Neural cell (in vitro differentiated cells): ENCODE data around the gene MICAL2. TPM values are rescaled to one million over a fixed set of nuclear protein-coding genes. Genes with fewer than 3 reads are reported as not detected.

ENCODE experiments used
- H2AFZ ChIP-seq: fragments of 200-600, 300-800 bp; sonication (generic), shearing (Covaris generic); 2 replicates; pipeline ENCODE4 v1.6.0; 2014; ENCODE audit warnings: low read depth, mild to moderate bottlenecking, antibody characterized with exemption, low read length, moderate library complexity
- H3F3A ChIP-seq: fragments of 200-600 bp; shearing (Covaris generic); 2 replicates; pipeline ENCODE4 v1.6.1; 2016; ENCODE audit warnings: mild to moderate bottlenecking, moderate library complexity, mixed read lengths, antibody characterized with exemption, low read length; ENCODE audit not compliant: insufficient read depth, poor library complexity, severe bottlenecking
- H3K27ac ChIP-seq: fragments of 200-600, 300-800 bp; sonication (generic), shearing (Covaris generic); 2 replicates; pipeline ENCODE4 v1.5.1; 2014; ENCODE audit warnings: mild to moderate bottlenecking, low read length, moderate library complexity
- H3K27me3 ChIP-seq: fragments of 300-800, 200-600 bp; sonication (generic), shearing (Covaris generic); 2 replicates; pipeline ENCODE4 v1.6.0; 2014; ENCODE audit warnings: mild to moderate bottlenecking, low read depth, low read length, moderate library complexity; ENCODE audit not compliant: insufficient read depth
- H3K36me3 ChIP-seq: fragments of 300-800, 200-600 bp; sonication (generic), shearing (Covaris generic); 2 replicates; pipeline ENCODE4 v1.5.1; 2014; ENCODE audit warnings: mild to moderate bottlenecking, antibody characterized with exemption, low read length, moderate library complexity; ENCODE audit not compliant: insufficient read depth
- H3K4me2 ChIP-seq: fragments of 300-800, 200-600 bp; sonication (generic), shearing (Covaris generic); 2 replicates; pipeline ENCODE4 v1.6.0; 2014; ENCODE audit warnings: mild to moderate bottlenecking, low read length
- H3K4me3 ChIP-seq: fragments of 300-800, 200-600 bp; sonication (generic), shearing (Covaris generic); 2 replicates; pipeline ENCODE4 v1.5.1; 2014; ENCODE audit warnings: mild to moderate bottlenecking, low read length, moderate library complexity
- H3K79me2 ChIP-seq: fragments of 200-600 bp; shearing (Covaris generic); replicated peaks from 2 replicates; pipeline ENCODE4 v1.6.0; 2014; ENCODE audit warnings: mild to moderate bottlenecking, low read length, moderate library complexity; ENCODE audit not compliant: insufficient read depth
- H3K9ac ChIP-seq: fragments of 300-800, 200-600 bp; sonication (generic), shearing (Covaris generic); 2 replicates; pipeline ENCODE4 v1.6.1; 2016; ENCODE audit warnings: mild to moderate bottlenecking, low read length, mixed read lengths
- H3K9me2 ChIP-seq: fragments of 200-600 bp; shearing (Covaris generic); 2 replicates; pipeline ENCODE4 v1.6.1; 2016; ENCODE audit warnings: mild to moderate bottlenecking, low read length, mixed read lengths; ENCODE audit not compliant: insufficient read depth
- H3K9me3 ChIP-seq: fragments of 200-600, 300-800 bp; sonication (generic), shearing (Covaris generic); 2 replicates; pipeline ENCODE4 v1.6.1; 2016; ENCODE audit warnings: mild to moderate bottlenecking, mixed run types, low read length, moderate library complexity, mixed read lengths
- H4K20me1 ChIP-seq: fragments of 200-600 bp; shearing (Covaris generic); 2 replicates; pipeline ENCODE4 v1.6.1; 2016; ENCODE audit warnings: mild to moderate bottlenecking, mixed run types; ENCODE audit not compliant: insufficient read depth
- EP300 ChIP-seq: fragments of 450-650 bp; conservative IDR thresholded peaks from 2 replicates; pipeline ENCODE4 v1.6.1; 2014; ENCODE audit warnings: antibody characterized with exemption, mild to moderate bottlenecking, moderate library complexity; ENCODE audit not compliant: poor library complexity, severe bottlenecking
- EZH2 ChIP-seq: fragments of 200-600, 300-800 bp; shearing (Covaris generic), sonication (generic); IDR thresholded peaks from 2 replicates; pipeline ENCODE4 v1.6.1; 2014; ENCODE audit warnings: antibody characterized with exemption, low read length, borderline replicate concordance, mild to moderate bottlenecking; ENCODE audit not compliant: insufficient read depth, poor library complexity, severe bottlenecking
- MXI1 ChIP-seq: fragments of 450-650 bp; conservative IDR thresholded peaks from 2 replicates; pipeline ENCODE4 v1.6.1; 2014; ENCODE audit warnings: antibody characterized with exemption, mild to moderate bottlenecking; ENCODE audit not compliant: poor library complexity, severe bottlenecking
- POLR2AphosphoS5 ChIP-seq: IDR thresholded peaks from 2 replicates; pipeline ENCODE4 v1.6.1; 2012
- RAD21 ChIP-seq: fragments of 450-650 bp; conservative IDR thresholded peaks from 2 replicates; pipeline ENCODE4 v1.6.1; 2014; ENCODE audit warnings: antibody characterized with exemption, mild to moderate bottlenecking, moderate library complexity
- SMC3 ChIP-seq: fragments of 450-650 bp; conservative IDR thresholded peaks from 2 replicates; pipeline ENCODE4 v1.6.1; 2014; ENCODE audit warnings: antibody characterized with exemption, mild to moderate bottlenecking, moderate library complexity; ENCODE audit not compliant: poor library complexity
- TAF1 ChIP-seq: IDR thresholded peaks from 2 replicates; pipeline ENCODE4 v1.6.1; 2012; ENCODE audit warnings: low read depth
- polyA plus RNA-seq: library from polyadenylated mRNA; depleted of rRNA; stranded (reverse); fragments of >200 nt; gene quantifications from 2 replicates; pipeline ENCODE4 v1.2.3, GENCODE V29; 2014
- TF ChIP-seq, protein P1 (sequence below): fragments of 450-650 bp; IDR thresholded peaks from 2 replicates; pipeline ENCODE4 v1.5.1; 2014; ENCODE audit warnings: antibody characterized with exemption, mild to moderate bottlenecking, moderate library complexity; ENCODE audit not compliant: poor library complexity, severe bottlenecking
- TF ChIP-seq, protein P2 (sequence below): IDR thresholded peaks from 2 replicates; pipeline ENCODE4 v1.6.1; 2012; ENCODE audit warnings: borderline replicate concordance

MICAL2 gene
- polyA plus RNA-seq, 1 donor from 2014 or later: 2.2 TPM

DNA sequence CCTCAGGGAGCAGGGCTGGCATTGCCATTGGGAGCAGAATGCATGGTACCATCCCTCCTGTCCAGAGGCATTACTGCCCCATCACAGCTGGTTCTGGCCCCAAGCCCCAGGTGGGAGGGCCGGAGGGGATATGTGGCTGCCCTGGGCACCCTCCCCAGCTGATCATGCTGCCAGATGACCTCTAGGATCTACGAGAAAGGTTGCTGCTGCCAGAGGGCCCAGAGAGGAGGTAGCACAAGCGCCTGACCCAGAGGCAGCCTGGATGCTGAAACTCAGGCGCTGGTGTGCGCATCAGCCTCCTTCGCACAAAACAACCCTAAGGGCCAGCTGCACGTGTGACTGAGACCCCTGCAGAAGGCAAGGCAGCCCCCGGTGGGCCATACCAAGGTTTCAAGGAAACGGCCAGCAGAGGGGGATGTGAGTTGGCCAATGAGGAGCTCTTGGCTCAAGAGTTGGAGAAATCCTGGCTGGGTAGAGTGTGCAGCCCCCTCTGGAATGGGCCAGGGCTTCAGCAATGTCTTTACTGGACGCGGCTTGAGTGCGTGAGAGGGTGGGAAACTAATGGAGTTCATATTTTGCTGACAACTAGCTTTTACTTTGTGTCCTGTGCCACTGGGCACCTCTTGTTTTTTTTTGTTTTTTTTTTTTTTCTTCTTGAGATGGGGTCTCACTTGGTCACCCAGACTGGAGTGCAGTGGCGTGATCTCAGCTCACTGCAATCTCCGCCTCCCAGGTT, 178.7 kb downstream of the MICAL2 start (continued):
- TF ChIP-seq RAD21: no peak

DNA sequence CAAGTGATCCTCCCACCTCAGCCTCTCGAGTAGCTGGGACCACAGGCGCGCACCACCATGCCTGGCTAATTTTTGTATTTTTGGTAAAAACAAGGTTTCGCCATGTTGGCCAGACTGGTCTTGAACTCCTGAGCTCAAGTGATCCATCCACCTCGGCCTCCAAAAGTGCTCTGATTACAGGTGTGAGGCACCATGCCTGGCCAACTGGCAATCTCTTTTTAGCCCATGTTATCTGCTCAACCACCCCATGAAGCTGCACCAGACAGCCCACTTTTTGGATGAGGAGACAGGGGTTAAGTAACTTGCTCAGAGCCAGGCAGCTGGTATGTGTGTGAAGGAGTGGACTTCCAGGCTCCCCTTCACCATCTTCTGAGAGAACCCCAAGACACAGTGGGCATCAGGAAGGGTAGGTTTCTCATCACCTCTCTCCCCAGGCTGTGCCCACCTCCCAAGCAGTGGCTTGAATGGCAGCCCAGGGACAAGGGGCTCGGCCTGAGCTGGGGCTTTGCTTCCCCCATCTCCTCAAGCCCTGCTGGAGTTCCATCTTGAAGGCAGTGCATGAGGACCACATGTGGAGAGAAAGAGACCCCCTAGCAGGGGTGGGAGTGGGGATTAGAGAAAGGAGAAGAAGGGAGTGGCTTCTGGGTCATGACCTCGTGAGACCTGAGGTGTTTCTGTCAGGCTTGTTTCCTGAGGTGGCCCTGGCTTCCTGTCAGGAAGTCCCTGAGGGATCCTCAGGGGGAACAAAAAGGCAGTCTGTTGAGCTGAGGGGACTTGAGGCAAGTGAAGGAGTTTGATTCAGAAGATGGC, 179.5 kb downstream of the MICAL2 start:
- Histone ChIP-seq H4K20me1 (no peaks in the 10 kb centered on the region), H3K79me2 (no peaks in the 10 kb centered on the region), H3K9me2 (no peaks in the 10 kb centered on the region), H2AFZ (no peak overlapping the region), H3K4me3 (no peak overlapping the region), H3F3A (no peaks in the 10 kb centered on the region), H3K27me3 (no peaks in the 10 kb centered on the region), H3K9me3 (no peaks in the 10 kb centered on the region), H3K36me3 (no peaks in the 10 kb centered on the region), H3K27ac (no peak overlapping the region), H3K9ac (no peak overlapping the region), H3K4me2 (no peak overlapping the region)
- no peak for TF ChIP-seq POLR2AphosphoS5
- TF ChIP-seq, protein P1, sequence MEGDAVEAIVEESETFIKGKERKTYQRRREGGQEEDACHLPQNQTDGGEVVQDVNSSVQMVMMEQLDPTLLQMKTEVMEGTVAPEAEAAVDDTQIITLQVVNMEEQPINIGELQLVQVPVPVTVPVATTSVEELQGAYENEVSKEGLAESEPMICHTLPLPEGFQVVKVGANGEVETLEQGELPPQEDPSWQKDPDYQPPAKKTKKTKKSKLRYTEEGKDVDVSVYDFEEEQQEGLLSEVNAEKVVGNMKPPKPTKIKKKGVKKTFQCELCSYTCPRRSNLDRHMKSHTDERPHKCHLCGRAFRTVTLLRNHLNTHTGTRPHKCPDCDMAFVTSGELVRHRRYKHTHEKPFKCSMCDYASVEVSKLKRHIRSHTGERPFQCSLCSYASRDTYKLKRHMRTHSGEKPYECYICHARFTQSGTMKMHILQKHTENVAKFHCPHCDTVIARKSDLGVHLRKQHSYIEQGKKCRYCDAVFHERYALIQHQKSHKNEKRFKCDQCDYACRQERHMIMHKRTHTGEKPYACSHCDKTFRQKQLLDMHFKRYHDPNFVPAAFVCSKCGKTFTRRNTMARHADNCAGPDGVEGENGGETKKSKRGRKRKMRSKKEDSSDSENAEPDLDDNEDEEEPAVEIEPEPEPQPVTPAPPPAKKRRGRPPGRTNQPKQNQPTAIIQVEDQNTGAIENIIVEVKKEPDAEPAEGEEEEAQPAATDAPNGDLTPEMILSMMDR: no peak
- TF ChIP-seq EZH2: no peak
- TF ChIP-seq, protein P2, sequence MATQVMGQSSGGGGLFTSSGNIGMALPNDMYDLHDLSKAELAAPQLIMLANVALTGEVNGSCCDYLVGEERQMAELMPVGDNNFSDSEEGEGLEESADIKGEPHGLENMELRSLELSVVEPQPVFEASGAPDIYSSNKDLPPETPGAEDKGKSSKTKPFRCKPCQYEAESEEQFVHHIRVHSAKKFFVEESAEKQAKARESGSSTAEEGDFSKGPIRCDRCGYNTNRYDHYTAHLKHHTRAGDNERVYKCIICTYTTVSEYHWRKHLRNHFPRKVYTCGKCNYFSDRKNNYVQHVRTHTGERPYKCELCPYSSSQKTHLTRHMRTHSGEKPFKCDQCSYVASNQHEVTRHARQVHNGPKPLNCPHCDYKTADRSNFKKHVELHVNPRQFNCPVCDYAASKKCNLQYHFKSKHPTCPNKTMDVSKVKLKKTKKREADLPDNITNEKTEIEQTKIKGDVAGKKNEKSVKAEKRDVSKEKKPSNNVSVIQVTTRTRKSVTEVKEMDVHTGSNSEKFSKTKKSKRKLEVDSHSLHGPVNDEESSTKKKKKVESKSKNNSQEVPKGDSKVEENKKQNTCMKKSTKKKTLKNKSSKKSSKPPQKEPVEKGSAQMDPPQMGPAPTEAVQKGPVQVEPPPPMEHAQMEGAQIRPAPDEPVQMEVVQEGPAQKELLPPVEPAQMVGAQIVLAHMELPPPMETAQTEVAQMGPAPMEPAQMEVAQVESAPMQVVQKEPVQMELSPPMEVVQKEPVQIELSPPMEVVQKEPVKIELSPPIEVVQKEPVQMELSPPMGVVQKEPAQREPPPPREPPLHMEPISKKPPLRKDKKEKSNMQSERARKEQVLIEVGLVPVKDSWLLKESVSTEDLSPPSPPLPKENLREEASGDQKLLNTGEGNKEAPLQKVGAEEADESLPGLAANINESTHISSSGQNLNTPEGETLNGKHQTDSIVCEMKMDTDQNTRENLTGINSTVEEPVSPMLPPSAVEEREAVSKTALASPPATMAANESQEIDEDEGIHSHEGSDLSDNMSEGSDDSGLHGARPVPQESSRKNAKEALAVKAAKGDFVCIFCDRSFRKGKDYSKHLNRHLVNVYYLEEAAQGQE: no peak
- TF ChIP-seq TAF1: no peak

DNA sequence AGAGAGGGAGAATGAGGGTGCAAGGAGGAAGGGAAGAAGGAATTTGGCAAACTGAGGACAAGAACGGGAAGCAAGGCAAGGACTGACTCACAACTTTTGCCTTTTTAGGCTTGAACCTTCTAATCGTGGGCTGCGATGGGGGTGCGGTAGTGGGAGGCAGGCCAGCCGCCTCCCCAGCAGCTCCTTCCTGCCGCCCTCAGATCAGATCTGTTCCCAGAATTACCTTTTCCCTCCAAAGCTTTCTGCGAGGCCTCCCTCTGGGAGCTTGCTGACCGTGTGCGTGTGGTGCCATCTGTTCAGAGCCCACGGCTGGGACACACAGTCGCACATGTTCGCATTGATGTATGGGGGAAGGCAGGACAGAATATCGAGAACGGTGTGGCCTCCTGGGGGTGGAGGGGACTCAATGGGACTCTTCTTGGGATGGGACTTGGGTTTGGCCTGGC, 180.1 kb downstream of the MICAL2 start:
- H3K79me2 ChIP-seq: no peaks in the 10 kb centered on the region
- no peak for TF ChIP-seq EP300
- TF ChIP-seq, protein P2: no peak
- TF ChIP-seq TAF1: no peak
- no peak for TF ChIP-seq SMC3
- TF ChIP-seq, protein P1: no peak
- TF ChIP-seq MXI1: no peak
- no peak for TF ChIP-seq POLR2AphosphoS5
- TF ChIP-seq RAD21: no peak
- no peak for TF ChIP-seq EZH2
- no peaks in the 10 kb centered on the region for H4K20me1 ChIP-seq
- no peak overlapping the region for H3K27ac ChIP-seq
- no peaks in the 10 kb centered on the region for H3K36me3 ChIP-seq
- no peak overlapping the region for H3K4me2 ChIP-seq
- no peaks in the 10 kb centered on the region for H3K9me3 ChIP-seq
- H3K9me2 ChIP-seq: no peaks in the 10 kb centered on the region
- H2AFZ ChIP-seq: no peak overlapping the region
- H3F3A ChIP-seq: no peaks in the 10 kb centered on the region
- no peak overlapping the region for H3K9ac ChIP-seq
- no peaks in the 10 kb centered on the region for H3K27me3 ChIP-seq
- no peak overlapping the region for H3K4me3 ChIP-seq
